Nephron progenitor cell (in vitro differentiated cells): ENCODE data around the gene TCP11.
"Not testable (repeated sequence)": the region's sequence is repeated elsewhere in the genome, so short reads cannot be mapped to it uniquely, and the experiment has no call there.

Source experiments
- DNase-seq: peaks from one replicate; pipeline ENCODE4 v3.0.0; 2021
- H3K27ac Mint-ChIP-seq: 2 replicates; pipeline ENCODE4 v1.8.0; 2021; ENCODE audit warnings: mild to moderate bottlenecking, moderate library complexity, mixed read lengths
- H3K27me3 Mint-ChIP-seq: 2 replicates; pipeline ENCODE4 v1.8.0; 2021; ENCODE audit warnings: mild to moderate bottlenecking, low read depth, mixed read lengths; ENCODE audit not compliant: poor library complexity
- H3K36me3 Mint-ChIP-seq: 2 replicates; pipeline ENCODE4 v1.8.0; 2021; ENCODE audit warnings: low read depth, mixed read lengths
- H3K4me1 Mint-ChIP-seq: 2 replicates; pipeline ENCODE4 v1.8.0; 2021; ENCODE audit warnings: mixed read lengths
- H3K4me3 Mint-ChIP-seq: 2 replicates; pipeline ENCODE4 v1.8.0; 2021; ENCODE audit warnings: mild to moderate bottlenecking, moderate library complexity, mixed read lengths
- H3K9me3 Mint-ChIP-seq: 2 replicates; pipeline ENCODE4 v1.8.0; 2021; ENCODE audit warnings: mild to moderate bottlenecking, moderate library complexity, mixed read lengths
- CTCF ChIP-seq: fragments of 200-600 bp; sonication (generic); IDR thresholded peaks from 2 replicates; pipeline ENCODE4 v1.5.0; 2021; ENCODE audit warnings: antibody characterized with exemption

Gene TCP11

DNA sequence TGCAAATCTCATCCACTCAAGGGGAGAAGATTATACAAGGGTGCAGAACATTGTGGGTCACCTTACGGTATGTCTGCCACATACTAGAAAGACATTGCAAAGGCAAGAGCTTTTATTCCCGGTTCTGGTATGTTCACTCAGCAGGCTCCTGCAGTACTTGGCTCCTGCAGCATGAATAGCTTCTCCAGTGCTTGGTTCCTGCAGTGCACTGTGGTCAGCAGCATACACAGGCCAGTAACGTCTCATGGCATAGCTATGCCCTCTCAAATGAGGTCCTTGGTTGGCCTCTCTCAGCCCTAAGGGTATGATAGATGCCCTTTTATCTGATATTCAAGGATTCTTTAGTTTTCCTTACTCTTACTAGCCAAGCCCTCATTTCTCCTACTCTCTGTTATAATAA lies 12.6 kb downstream of the TCP11 start:
- H3K4me1 Mint-ChIP-seq, result no peaks in the 10 kb centered on the region
- no peak overlapping the region for H3K27ac Mint-ChIP-seq
- H3K9me3 Mint-ChIP-seq, result peaks cover 6% of the 10 kb centered on the region
- no peaks in the 10 kb centered on the region for H3K36me3 Mint-ChIP-seq
- H3K27me3 Mint-ChIP-seq, result peaks cover 29% of the 10 kb centered on the region
- DNase-seq, result no peak
- no peak overlapping the region for H3K4me3 Mint-ChIP-seq
- no peak for TF ChIP-seq CTCF

DNA sequence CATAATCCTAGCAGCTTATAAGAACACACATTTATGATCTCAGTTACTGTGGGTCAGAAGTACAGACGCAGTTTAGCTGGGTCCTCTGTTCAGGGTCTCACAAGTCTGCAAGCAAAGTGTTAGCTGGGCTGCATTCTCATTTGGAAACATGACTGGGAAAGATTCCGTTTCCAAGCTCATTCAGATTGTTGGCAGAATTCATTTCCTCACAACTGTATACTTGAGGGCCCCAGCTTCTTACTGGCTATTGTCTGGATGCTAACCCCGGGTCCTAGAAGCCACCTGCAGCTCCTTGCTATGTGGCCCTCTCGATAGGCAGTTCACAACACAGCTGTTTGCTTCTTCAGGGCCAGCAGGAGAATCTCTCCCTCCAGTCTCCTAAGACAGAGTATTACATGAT lies 13.1 kb downstream of the TCP11 start:
- H3K27ac Mint-ChIP-seq, result no peak overlapping the region
- no peaks in the 10 kb centered on the region for H3K36me3 Mint-ChIP-seq
- no peak for DNase-seq
- H3K9me3 Mint-ChIP-seq, result peaks cover 7% of the 10 kb centered on the region
- no peak overlapping the region for H3K4me3 Mint-ChIP-seq
- peaks cover 29% of the 10 kb centered on the region for H3K27me3 Mint-ChIP-seq
- no peak for TF ChIP-seq CTCF
- no peaks in the 10 kb centered on the region for H3K4me1 Mint-ChIP-seq

GRCh38 chr6:35124356-35124755 lies 16.8 kb downstream of the TCP11 start:
- DNase-seq, result no peak
- Mint-ChIP-seq H3K9me3 (peaks cover 23% of the 10 kb centered on the region), H3K27me3 (peaks cover 24% of the 10 kb centered on the region), H3K36me3 (no peaks in the 10 kb centered on the region), H3K4me1 (no peaks in the 10 kb centered on the region), H3K4me3 (no peak overlapping the region), H3K27ac (no peak overlapping the region)
- no peak for TF ChIP-seq CTCF

GRCh38 chr6:35120746-35121145 lies 20.4 kb downstream of the TCP11 start:
- Mint-ChIP-seq H3K27me3 (peaks cover 20% of the 10 kb centered on the region), H3K36me3 (no peaks in the 10 kb centered on the region), H3K9me3 (peaks cover 23% of the 10 kb centered on the region), H3K4me3 (no peak overlapping the region), H3K27ac (no peak overlapping the region), H3K4me1 (no peaks in the 10 kb centered on the region)
- no peak for TF ChIP-seq CTCF
- DNase-seq, result no peak

GRCh38 chr6:35108309-35108885 lies 32.7 kb downstream of the TCP11 start:
- H3K27me3 Mint-ChIP-seq, result peaks cover 12% of the 10 kb centered on the region
- H3K27ac Mint-ChIP-seq, result no peak overlapping the region
- DNase-seq, result no peak
- peaks cover 31% of the 10 kb centered on the region for H3K9me3 Mint-ChIP-seq
- no peak for TF ChIP-seq CTCF
- H3K36me3 Mint-ChIP-seq, result peaks cover 5% of the 10 kb centered on the region
- H3K4me3 Mint-ChIP-seq, result no peak overlapping the region
- peaks cover 4% of the 10 kb centered on the region for H3K4me1 Mint-ChIP-seq

- Mint-ChIP-seq H3K27me3 (peaks cover 12% of the 10 kb centered on the region), H3K9me3 (peaks cover 31% of the 10 kb centered on the region)
- H3K36me3 Mint-ChIP-seq, H3K27ac Mint-ChIP-seq, DNase-seq, H3K4me3 Mint-ChIP-seq, H3K4me1 Mint-ChIP-seq: not testable (repeated sequence)
Observed at GRCh38 chr6:35107761-35108160, 33.4 kb downstream of the TCP11 start.

DNA sequence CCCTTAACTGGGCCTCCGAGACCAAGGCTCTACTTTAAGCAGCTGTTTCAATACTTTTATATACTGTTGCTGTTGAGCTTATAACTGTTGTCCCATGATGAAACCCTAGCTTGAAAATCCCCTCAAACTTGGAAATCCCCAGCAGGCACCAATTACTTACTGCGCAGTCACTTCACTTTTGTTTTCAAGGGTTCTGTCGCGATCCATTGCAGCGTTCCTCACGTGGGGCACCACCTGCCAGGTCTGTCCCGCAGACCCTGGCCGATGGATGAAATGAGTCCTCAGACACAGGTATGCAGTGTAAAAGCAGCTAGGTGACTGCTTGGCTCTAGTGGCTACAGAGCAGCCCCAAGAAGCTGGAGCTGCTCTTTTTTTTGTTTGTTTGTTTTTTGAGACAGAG lies 33.9 kb downstream of the TCP11 start:
- Mint-ChIP-seq H3K9me3 (peaks cover 30% of the 10 kb centered on the region), H3K27me3 (peaks cover 11% of the 10 kb centered on the region)
- not testable (repeated sequence) for DNase-seq, H3K27ac Mint-ChIP-seq, H3K4me3 Mint-ChIP-seq, H3K36me3 Mint-ChIP-seq, H3K4me1 Mint-ChIP-seq

DNA sequence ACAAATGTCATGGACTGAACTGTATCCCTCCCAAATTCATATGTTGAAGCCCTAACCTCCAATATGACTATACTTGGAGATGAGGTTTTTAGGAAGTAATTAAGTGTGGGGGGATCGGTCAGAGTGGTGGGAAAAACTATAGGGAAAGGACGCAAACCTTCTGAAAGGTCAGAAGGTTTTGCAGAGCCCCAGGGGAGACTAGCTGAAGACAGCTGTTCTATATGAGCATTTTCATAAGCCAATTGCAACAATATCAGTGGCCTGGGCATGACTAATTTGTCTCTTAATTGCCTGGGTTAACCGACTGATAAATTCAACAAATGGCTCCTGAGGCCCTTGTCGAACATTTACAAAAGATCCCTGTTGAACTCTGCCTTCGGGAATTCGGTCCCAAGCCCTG lies 35.1 kb downstream of the TCP11 start:
- not testable (repeated sequence) for DNase-seq, H3K27ac Mint-ChIP-seq, H3K27me3 Mint-ChIP-seq, H3K4me1 Mint-ChIP-seq, H3K36me3 Mint-ChIP-seq, H3K4me3 Mint-ChIP-seq
- peaks cover 19% of the 10 kb centered on the region for H3K9me3 Mint-ChIP-seq
